Lower leg skin (tissue), 4 donors: ENCODE measurements around the gene TREML4. TPM values are rescaled to one million over a fixed set of nuclear protein-coding genes. Genes with fewer than 3 reads are reported as not detected.

ENCODE experiments used
- DNase-seq, 2 donors: peaks; one replicate each; pipeline ENCODE4 v3.0.0-alpha.2; 2019; ENCODE audit warnings: low spot score in 2 of 2
- H3K4me3 ChIP-seq: fragments of 200-600 bp; sonication (generic); 2 replicates; pipeline ENCODE4 v1.5.1; 2017; ENCODE audit warnings: mild to moderate bottlenecking, low read depth; ENCODE audit not compliant: poor library complexity, severe bottlenecking
- POLR2A ChIP-seq, 2 donors: fragments of 450-650 bp; IDR thresholded peaks; one replicate each; pipeline ENCODE4 v1.6.1; 2016 to 2017; ENCODE audit warnings: antibody characterized with exemption in 2 of 2, mild to moderate bottlenecking in 1 of 2, moderate library complexity in 1 of 2
- WGBS, 2 donors: methylation state at CpG; one replicate each; pipeline ENCODE4 v1.1.5; 2018; 5-methylcytosine and 5-hydroxymethylcytosine counted together
- intact Hi-C: fragments of 100-400 bp; cut with DNase I; formaldehyde crosslinking; loops from one replicate; pipeline ENCODE4 v1.15.0; 2023; ENCODE audit warnings: low total_unique reads
- total RNA-seq, 4 donors: library from RNA; depleted of rRNA; stranded (reverse); fragments of >200 nt; gene quantifications; one replicate each; pipeline ENCODE4 v1.1.0, GENCODE V29; 2016
- TF ChIP-seq, protein P1 (sequence below), 3 donors: fragments of 450-650 bp; IDR thresholded peaks; one replicate each; pipeline ENCODE4 v1.5.1; 2016; ENCODE audit warnings: antibody characterized with exemption in 3 of 3, mild to moderate bottlenecking in 3 of 3, moderate library complexity in 2 of 3

The TREML4 gene
- total RNA-seq, 4 donors from 2014 or later: not detected

DNA sequence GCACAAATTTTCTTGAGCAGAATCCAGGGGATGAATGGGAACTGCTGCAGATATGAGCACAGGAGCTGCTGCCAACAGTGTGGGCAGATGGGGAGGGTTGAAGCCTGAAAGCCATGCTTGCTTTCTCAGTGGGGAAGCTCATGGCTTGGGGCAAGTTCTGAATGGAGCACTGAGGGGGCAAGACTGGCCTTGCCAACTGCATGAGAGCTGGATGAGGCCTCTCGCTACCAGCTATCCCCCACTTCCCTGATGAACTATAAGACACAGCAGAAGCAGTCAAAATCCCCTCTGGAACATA is 30.0 kb downstream of the TREML4 start:
- DNase-seq: no peak
- TF ChIP-seq POLR2A (IDR thresholded peaks at IDR 0.05): no peak
- TF ChIP-seq, protein P1, sequence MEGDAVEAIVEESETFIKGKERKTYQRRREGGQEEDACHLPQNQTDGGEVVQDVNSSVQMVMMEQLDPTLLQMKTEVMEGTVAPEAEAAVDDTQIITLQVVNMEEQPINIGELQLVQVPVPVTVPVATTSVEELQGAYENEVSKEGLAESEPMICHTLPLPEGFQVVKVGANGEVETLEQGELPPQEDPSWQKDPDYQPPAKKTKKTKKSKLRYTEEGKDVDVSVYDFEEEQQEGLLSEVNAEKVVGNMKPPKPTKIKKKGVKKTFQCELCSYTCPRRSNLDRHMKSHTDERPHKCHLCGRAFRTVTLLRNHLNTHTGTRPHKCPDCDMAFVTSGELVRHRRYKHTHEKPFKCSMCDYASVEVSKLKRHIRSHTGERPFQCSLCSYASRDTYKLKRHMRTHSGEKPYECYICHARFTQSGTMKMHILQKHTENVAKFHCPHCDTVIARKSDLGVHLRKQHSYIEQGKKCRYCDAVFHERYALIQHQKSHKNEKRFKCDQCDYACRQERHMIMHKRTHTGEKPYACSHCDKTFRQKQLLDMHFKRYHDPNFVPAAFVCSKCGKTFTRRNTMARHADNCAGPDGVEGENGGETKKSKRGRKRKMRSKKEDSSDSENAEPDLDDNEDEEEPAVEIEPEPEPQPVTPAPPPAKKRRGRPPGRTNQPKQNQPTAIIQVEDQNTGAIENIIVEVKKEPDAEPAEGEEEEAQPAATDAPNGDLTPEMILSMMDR (IDR thresholded peaks at IDR 0.05): no peak
- intact Hi-C loops: no loop called here
- no peak overlapping the region for H3K4me3 ChIP-seq
- WGBS, 2 donors: 75 to 100% methylated on average over 1 of the region's 1 CpG

DNA sequence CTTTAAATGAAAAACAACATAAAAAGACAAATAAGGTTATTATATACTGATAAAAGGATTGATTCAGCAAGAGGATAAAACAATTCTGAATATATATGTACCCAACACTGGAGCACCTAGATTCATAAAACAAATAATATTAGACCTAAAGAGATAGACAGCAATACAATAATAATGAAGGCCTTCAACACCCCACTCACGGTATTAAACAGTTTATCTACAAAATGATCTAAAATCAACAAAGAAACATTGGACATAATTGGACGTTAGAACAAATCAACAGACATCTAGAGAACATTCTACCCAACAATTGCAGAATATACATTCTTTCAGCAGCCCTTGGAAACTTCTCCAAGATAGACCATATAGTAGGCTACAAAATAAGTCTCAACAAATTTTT is 34.3 kb downstream of the TREML4 start:
- WGBS, 2 donors: 78 to 85% methylated on average over 2 of the region's 2 CpGs

DNA sequence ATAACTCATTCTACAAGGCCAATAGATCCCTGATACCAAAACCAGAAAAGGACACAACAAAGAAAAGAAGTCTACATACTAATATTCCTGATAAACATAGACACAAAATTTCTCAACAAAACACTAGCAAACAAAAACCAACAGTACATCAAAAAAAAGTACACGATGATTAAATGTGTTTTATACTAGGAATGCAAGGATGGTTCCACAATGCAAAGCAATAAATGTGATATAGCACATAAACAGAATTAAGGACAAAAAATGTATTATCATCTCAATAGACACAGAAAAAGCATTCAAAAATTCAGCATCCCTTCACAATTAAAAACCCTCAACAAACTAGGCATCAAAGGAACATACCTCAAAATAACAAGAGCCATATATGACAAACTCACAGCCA is 35.1 kb downstream of the TREML4 start:
- intact Hi-C loops: no loop called here
- TF ChIP-seq POLR2A (IDR thresholded peaks at IDR 0.05): no peak
- DNase-seq: no peak
- no peak overlapping the region for H3K4me3 ChIP-seq
- 97 to 100% methylated on average over 1 of the region's 1 CpG for WGBS, 2 donors

More for the DNA sequence above, 34.3 kb downstream of the TREML4 start:
- no peak for DNase-seq
- no peak for TF ChIP-seq POLR2A (IDR thresholded peaks at IDR 0.05)
- TF ChIP-seq, protein P1 (IDR thresholded peaks at IDR 0.05): no peak
- intact Hi-C loops: no loop called here
- H3K4me3 ChIP-seq: no peak overlapping the region

DNA sequence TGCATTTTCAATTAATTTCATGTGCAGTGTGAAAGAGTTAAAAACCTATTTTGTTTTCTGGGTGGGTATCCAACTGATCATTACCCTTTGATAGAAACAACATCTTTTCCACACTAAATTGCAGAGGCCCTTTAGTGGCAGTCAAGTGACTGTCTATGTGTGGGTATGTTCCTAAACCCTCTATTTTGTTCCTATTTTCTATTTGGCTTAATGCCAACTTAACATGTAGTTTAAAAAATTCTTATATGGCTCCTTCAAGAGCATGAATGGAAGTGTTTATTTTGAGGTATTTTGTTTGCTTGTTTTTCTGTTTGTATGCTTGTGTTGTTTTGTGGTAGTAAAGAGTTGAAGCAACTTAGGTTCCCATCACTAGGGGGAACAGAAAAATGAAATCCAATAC is 38.4 kb downstream of the TREML4 start:
- no peak overlapping the region for H3K4me3 ChIP-seq
- intact Hi-C loops: no loop called here
- DNase-seq: no peak
- TF ChIP-seq POLR2A (IDR thresholded peaks at IDR 0.05): no peak
- TF ChIP-seq, protein P1 (IDR thresholded peaks at IDR 0.05): no peak

DNA sequence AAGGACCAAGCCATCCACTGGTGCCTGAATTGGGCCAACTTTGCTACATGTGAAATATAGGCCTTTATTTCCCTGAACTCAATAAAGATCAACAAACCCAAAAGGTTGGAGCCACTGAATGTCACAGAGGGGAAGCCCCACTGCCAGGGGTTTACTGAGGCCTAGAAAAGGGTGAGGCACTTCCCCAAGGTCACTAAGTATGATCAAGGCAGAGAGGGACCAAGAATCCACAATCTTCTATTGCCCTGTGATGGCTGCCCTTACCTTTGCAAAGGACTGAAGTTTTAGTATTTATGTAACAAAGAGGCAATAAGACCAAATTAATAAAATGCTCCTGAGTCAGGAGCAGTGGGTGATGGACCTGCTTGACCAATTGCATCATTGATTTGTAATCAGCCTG is 40.3 kb downstream of the TREML4 start:
- H3K4me3 ChIP-seq: no peak overlapping the region
- DNase-seq: no peak
- intact Hi-C loops: no loop called here
- TF ChIP-seq POLR2A (IDR thresholded peaks at IDR 0.05): no peak
- TF ChIP-seq, protein P1 (IDR thresholded peaks at IDR 0.05): no peak

DNA sequence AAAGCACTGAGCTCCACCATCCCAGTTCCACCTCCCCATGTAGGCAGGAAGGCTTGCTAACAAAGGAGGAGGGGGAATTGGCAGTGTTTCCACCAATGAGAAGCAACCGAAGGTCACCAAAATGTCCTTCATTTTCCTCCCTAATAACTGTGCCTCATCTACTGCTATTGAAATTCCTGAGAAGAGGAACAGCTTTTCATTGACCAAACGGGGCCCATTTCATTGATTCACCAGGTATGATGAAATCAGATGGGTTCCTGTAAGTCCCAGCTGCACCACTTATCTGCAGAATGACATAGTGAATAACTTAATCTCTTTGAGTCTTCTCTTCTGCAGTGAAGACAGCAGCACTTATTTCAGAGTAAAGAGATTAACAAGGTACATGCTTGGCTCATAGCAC is 41.0 kb downstream of the TREML4 start:
- H3K4me3 ChIP-seq: no peak overlapping the region
- intact Hi-C loops: no loop called here
- TF ChIP-seq, protein P1 (IDR thresholded peaks at IDR 0.05): no peak
- TF ChIP-seq POLR2A (IDR thresholded peaks at IDR 0.05): no peak
- 78 to 80% methylated on average over 2 of the region's 2 CpGs for WGBS, 2 donors
- no peak for DNase-seq
